Fibroblast of the aortic adventitia (primary cell): ENCODE measurements around the gene ACTR1A. TPM values are rescaled to one million over a fixed set of nuclear protein-coding genes. Genes with fewer than 3 reads are reported as not detected.
"Not testable (repeated sequence)": the region's sequence is repeated elsewhere in the genome, so short reads cannot be mapped to it uniquely, and the experiment has no call there.

Source experiments
- DNase-seq: peaks from one replicate; pipeline ENCODE4 v3.0.0-alpha.2; 2010; ENCODE audit warnings: low read depth
- H3K4me3 ChIP-seq: 2 replicates; pipeline ENCODE4 v1.5.1; 2011; ENCODE audit warnings: low read depth, mild to moderate bottlenecking, control low read depth, low read length, moderate library complexity
- total RNA-seq: library from RNA; depleted of rRNA; stranded (reverse); fragments of >200 nt; gene quantifications from 2 replicates; pipeline ENCODE4 v1.2.3, GENCODE V29; 2012; ENCODE audit warnings: low replicate concordance
- TF ChIP-seq, protein P1 (sequence below): IDR thresholded peaks from 2 replicates; pipeline ENCODE4 v1.5.1; 2011; ENCODE audit warnings: mild to moderate bottlenecking, low read length, control low read depth, inconsistent platforms; ENCODE audit not compliant: insufficient read depth

The ACTR1A gene
- total RNA-seq, 1 donor = 105 TPM

- no peak overlapping the region for H3K4me3 ChIP-seq
- peak; percentile 50 for DNase-seq
- TF ChIP-seq, protein P1, sequence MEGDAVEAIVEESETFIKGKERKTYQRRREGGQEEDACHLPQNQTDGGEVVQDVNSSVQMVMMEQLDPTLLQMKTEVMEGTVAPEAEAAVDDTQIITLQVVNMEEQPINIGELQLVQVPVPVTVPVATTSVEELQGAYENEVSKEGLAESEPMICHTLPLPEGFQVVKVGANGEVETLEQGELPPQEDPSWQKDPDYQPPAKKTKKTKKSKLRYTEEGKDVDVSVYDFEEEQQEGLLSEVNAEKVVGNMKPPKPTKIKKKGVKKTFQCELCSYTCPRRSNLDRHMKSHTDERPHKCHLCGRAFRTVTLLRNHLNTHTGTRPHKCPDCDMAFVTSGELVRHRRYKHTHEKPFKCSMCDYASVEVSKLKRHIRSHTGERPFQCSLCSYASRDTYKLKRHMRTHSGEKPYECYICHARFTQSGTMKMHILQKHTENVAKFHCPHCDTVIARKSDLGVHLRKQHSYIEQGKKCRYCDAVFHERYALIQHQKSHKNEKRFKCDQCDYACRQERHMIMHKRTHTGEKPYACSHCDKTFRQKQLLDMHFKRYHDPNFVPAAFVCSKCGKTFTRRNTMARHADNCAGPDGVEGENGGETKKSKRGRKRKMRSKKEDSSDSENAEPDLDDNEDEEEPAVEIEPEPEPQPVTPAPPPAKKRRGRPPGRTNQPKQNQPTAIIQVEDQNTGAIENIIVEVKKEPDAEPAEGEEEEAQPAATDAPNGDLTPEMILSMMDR = no peak
Measured at GRCh38 chr10:102542800-102543418, 40.4 kb upstream of the ACTR1A start.

- no peak overlapping the region for H3K4me3 ChIP-seq
- TF ChIP-seq, protein P1 = peak; percentile 54
- peak; percentile 35 for DNase-seq
Measured at GRCh38 chr10:102540023-102540422, 37.5 kb upstream of the ACTR1A start.

DNA sequence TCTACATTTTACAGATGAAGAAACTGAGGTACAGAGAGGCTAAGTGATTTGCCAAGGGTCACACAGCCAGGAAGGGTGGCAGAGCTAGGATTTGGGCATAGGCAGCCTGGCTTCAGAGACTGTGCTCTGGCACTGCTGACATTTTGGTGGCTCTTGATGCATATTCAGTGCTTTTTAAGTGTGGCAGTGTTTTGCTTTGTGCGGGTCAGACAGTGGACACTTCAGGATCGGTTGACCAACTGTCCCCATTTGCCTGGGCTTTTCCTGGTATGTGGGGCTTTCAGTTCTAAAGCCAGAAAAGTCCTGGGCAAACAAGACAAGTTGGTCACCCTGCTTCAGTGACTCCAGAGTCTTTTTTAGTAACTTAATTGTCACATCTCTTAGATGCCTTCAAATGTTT lies 36.3 kb upstream of the ACTR1A start:
- DNase-seq = no peak
- no peak overlapping the region for H3K4me3 ChIP-seq
- TF ChIP-seq, protein P1 = no peak

- no peak overlapping the region for H3K4me3 ChIP-seq
- TF ChIP-seq, protein P1 = no peak
- DNase-seq = no peak
Measured at GRCh38 chr10:102537948-102538347, 35.4 kb upstream of the ACTR1A start.

GRCh38 chr10:102537367-102537766 lies 34.9 kb upstream of the ACTR1A start:
- DNase-seq = no peak
- H3K4me3 ChIP-seq = no peak overlapping the region
- TF ChIP-seq, protein P1 = no peak

DNA sequence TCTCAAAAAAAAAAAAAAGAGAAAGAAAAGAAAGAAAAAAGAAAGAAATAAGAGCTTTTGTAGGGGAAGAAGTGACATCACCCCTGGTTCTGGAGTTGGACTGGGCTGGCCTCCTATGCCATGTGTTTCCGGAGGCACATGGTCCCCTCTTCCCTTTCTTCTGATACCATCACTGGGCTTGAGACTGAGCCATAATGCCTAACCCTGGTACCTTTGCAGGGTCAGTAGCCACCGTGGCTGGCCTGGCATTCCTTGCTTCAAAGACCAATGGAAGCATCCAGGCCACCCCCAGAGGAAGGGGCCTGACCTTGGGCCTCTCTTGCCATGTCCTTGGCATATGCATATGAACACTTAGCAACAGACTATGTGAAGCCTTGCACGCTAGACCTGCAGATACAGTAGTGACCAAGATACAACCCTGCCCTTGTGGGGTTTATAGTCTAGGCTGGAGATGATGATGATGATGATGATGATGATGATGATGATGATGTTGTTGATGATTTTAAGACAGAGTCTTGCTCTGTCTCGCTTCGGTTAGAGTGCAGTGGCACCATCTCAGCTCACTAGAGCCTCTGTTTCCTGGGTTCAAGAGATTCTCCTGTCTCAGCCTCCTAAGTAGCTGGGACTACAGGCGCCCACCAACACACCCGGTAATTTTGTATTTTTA lies 33.1 kb upstream of the ACTR1A start:
- no peak for DNase-seq
- TF ChIP-seq, protein P1 = no peak
- no peak overlapping the region for H3K4me3 ChIP-seq

GRCh38 chr10:102534966-102535365 lies 32.5 kb upstream of the ACTR1A start:
- H3K4me3 ChIP-seq, DNase-seq: not testable (repeated sequence)
